Ovary (tissue), 9 donors: ENCODE data around the gene NUDCD2. TPM values are rescaled to one million over a fixed set of nuclear protein-coding genes. Genes with fewer than 3 reads are reported as not detected.

Source experiments
- DNase-seq, 5 donors: peaks; one replicate each; pipeline ENCODE4 v3.0.0-alpha.2; 2019 to 2020
- H3K27ac ChIP-seq, 2 donors: fragments of 200-600 bp; one replicate each; pipeline versions ENCODE4 v1.5.1 to v1.8.0; 2019 to 2022
- H3K27me3 ChIP-seq: fragments of 200-600 bp; one replicate; pipeline ENCODE4 v1.8.0; 2022
- H3K36me3 ChIP-seq: fragments of 200-600 bp; sonication (generic); one replicate; pipeline ENCODE4 v1.5.1; 2019
- H3K4me1 ChIP-seq: one replicate; pipeline ENCODE4 v1.8.1; 2013; ENCODE audit warnings: mild to moderate bottlenecking, moderate library complexity; ENCODE audit not compliant: insufficient read depth
- H3K4me3 ChIP-seq: fragments of 200-600 bp; sonication (generic); one replicate; pipeline ENCODE4 v1.5.1; 2017
- H3K9me3 ChIP-seq, 2 donors: fragments of 200-600 bp in 1 of 2; sonication (generic) in 1 of 2; one replicate each; pipeline versions ENCODE4 v1.5.1 to v1.8.1; 2013 to 2019; ENCODE audit warnings: mild to moderate bottlenecking in 1 of 2, moderate library complexity in 1 of 2
- EP300 ChIP-seq: sonication (generic); formaldehyde crosslinking; IDR thresholded peaks from one replicate; pipeline ENCODE4 v1.6.1; 2017; ENCODE audit warnings: antibody characterized with exemption
- POLR2A ChIP-seq: fragments of 450-650 bp; IDR thresholded peaks from one replicate; pipeline ENCODE4 v1.6.1; 2017; ENCODE audit warnings: antibody characterized with exemption, mild to moderate bottlenecking, moderate library complexity
- WGBS, 3 donors: extraction: QIAGEN DNeasy Blood & Tissue Kit in 1 of 3; methylation state at CpG; one replicate each; pipeline versions ENCODE4 v1.1.5 to v1.1.7; 2013 to 2017; 5-methylcytosine and 5-hydroxymethylcytosine counted together
- intact Hi-C, 4 donors: fragments of 100-400 bp; cut with DNase I; formaldehyde crosslinking; loops; one replicate each; pipeline versions ENCODE4 v1.11.0 to v1.15.1; 2022 to 2023
- polyA plus RNA-seq, 2 donors: library from polyadenylated mRNA; stranded (reverse); fragments of 200-250 nt in 1 of 2; fragments of 350-450 nt in 1 of 2; fragmentation: Illumina TruSeq in 1 of 2; extraction: RNeasy Lipid Tissue Mini Kit (QIAGEN cat#74804) in 1 of 2; gene quantifications; one replicate each; pipeline ENCODE4 v1.2.3, GENCODE V29; 2013 to 2014
- total RNA-seq, 7 donors: library from RNA; depleted of rRNA in 2 of 7; stranded (reverse); fragments of >200 nt in 2 of 7; fragmentation: NEBNext Ultra II Directional in 3 of 7; extraction: Animal tissue kit (Norgen Biotek cat#: 25700) in 3 of 7; gene quantifications; one replicate each; pipeline versions ENCODE4 v1.1.0 to v1.2.4, GENCODE V29; 2016 to 2023
- TF ChIP-seq, protein P1 (sequence below), 3 donors: fragments of 450-650 bp in 2 of 3; fragments of 200-600 bp in 1 of 3; IDR thresholded peaks; one replicate each; pipeline versions ENCODE4 v1.5.1 to v1.8.0; 2016 to 2022; ENCODE audit warnings: antibody characterized with exemption in 3 of 3, mild to moderate bottlenecking in 1 of 3
- donor health status: DM: no; HTN: no; CAD: no; lungs with moderate emphysema.
- donor health status: DM: no; HTN: no; CAD: no.
- donor health status: Bipolar disorder and iron deficiency.
- donor health status: DM: yes; HTN: yes; CAD: no.
- donor health status: DM: no; HTN: no; CAD: no.
- donor health status: DM: yes; HTN: yes; CAD: no.

NUDCD2 gene
- total and polyA plus RNA-seq, 9 donors = 6.8 to 26.0 (median 16.3) TPM

DNA sequence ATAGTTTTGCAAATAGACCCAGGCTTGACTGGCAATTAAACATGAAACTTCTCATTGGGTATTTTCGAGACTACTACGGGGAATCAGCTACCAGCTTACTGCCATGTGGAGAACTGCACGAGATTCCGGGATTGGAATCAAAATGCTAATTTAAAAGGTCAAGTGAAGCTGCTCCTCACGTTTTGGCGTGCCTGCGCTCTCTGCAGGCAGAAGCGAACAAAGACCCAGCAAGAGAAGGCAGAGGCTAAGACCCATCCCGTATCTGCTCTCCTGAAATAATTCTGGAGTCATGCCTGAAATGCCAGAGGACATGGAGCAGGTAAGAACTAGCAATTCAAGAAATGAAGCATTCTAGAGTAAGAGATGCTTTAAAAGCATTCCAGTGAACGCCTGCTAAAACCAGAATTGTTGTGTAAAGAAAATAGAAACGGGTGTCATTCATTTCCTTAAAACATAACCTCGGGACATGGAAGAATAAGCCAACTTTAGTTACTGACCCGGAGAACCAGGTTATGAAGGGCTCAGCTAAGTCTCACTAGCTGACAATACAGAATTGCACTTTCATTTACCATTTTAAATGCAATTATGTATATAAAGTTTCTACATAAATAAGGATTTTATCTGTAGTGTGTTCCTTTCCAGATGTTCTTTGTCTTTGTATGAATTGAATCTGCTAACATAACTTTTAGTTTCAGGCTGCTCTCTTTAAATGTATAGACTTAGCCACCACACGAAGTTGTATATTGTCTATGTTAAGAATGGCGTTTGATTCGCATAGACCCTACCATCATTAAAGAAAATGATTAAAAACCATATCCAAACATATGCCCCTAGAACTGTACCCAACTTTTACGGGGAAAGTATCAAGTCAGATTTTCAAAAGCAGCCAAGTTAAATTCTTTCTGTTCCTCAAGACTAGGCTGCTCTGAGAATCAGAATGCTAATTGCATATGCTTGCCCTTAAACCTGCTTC, 43.5 kb upstream of the NUDCD2 start:
- Histone ChIP-seq H3K4me3 (peak overlapping the region; percentile 85), H3K27me3 (no peaks in the 10 kb centered on the region), H3K9me3 (no peaks in the 10 kb centered on the region), H3K36me3 (no peaks in the 10 kb centered on the region), H3K27ac (peak overlapping the region; percentile 63 to 98), H3K4me1 (peaks cover 5% of the 10 kb centered on the region)
- WGBS, 3 donors = 0 to 2% (median 2%) methylated on average over 17 of the region's 17 CpGs
- intact Hi-C loops = loop anchor here in 2 of 4 donors (5.0 to 10.0 kb wide), 2 partner anchors 41 to 69 kb away; partner anchors contain the start of genes CCNG1 (in 1 of the 2), HMMR (in 1 of the 2) and NUDCD2 (in 1 of the 2)
- peak; percentile 36 to 57 (median 44) for DNase-seq
- TF ChIP-seq EP300 (no peak), POLR2A (no peak)
- TF ChIP-seq, protein P1, sequence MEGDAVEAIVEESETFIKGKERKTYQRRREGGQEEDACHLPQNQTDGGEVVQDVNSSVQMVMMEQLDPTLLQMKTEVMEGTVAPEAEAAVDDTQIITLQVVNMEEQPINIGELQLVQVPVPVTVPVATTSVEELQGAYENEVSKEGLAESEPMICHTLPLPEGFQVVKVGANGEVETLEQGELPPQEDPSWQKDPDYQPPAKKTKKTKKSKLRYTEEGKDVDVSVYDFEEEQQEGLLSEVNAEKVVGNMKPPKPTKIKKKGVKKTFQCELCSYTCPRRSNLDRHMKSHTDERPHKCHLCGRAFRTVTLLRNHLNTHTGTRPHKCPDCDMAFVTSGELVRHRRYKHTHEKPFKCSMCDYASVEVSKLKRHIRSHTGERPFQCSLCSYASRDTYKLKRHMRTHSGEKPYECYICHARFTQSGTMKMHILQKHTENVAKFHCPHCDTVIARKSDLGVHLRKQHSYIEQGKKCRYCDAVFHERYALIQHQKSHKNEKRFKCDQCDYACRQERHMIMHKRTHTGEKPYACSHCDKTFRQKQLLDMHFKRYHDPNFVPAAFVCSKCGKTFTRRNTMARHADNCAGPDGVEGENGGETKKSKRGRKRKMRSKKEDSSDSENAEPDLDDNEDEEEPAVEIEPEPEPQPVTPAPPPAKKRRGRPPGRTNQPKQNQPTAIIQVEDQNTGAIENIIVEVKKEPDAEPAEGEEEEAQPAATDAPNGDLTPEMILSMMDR (IDR thresholded peaks at IDR 0.05) = no peak

DNA sequence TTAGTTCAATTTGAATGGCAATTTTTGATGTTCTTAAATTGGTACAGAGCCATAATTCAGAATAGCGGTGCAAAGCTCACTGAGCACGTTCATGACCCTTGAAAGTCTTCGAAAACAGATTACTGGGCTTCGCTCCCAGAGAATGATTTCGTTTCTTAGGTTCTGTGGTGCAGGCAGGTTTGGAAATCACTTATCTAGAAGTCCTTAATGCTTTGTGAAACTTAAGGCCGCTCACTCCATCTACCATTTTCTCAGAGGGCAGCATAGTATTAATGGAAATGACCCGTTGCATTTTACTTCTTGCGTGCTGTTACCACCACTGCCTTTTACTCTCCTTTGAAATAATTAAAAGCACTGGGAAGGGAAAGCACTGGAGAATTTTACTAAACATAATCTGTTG, 42.6 kb upstream of the NUDCD2 start:
- Histone ChIP-seq H3K4me3 (peak overlapping the region; percentile 85), H3K9me3 (no peaks in the 10 kb centered on the region), H3K27ac (peak overlapping the region in 1 of 2 donors; percentile 98), H3K4me1 (peaks cover 2% of the 10 kb centered on the region), H3K36me3 (no peaks in the 10 kb centered on the region), H3K27me3 (no peaks in the 10 kb centered on the region)
- intact Hi-C loops = loop anchor here in 2 of 4 donors (5.0 to 10.0 kb wide), 2 partner anchors 40 to 68 kb away; partner anchors contain the start of genes CCNG1 (in 1 of the 2), HMMR (in 1 of the 2) and NUDCD2 (in 1 of the 2)
- DNase-seq = no peak
- TF ChIP-seq, protein P1 (IDR thresholded peaks at IDR 0.05) = no peak
- no peak for TF ChIP-seq EP300
- no peak for TF ChIP-seq POLR2A
- 9 to 10% (median 10%) methylated on average over 8 of the region's 8 CpGs for WGBS, 3 donors

DNA sequence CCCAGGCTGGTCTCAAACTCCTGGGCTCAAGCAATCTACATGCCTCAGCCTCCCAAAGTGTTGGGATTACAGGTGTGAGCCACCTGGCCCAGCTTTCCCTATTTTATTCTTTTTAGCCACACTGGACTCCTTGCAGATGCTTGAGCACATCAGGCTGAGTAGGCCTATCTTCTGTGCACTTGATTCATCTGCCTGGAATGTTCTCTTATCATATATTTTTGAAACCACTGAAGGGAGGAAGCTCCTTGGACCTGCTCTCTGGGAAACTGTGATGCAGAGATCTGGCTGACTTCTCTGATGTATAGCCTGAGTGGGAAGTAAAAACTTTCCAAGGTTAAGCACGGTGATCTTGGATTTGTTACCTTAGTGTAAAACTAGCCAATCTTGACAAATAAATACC, 39.0 kb upstream of the NUDCD2 start:
- no peak overlapping the region for H3K4me3 ChIP-seq
- no peak overlapping the region for H3K27ac ChIP-seq
- no peaks in the 10 kb centered on the region for H3K27me3 ChIP-seq
- 30 to 39% (median 34%) methylated on average over 1 of the region's 1 CpG for WGBS, 3 donors
- TF ChIP-seq POLR2A (no peak), EP300 (no peak)
- TF ChIP-seq, protein P1 (IDR thresholded peaks at IDR 0.05) = no peak
- no peaks in the 10 kb centered on the region for H3K9me3 ChIP-seq
- intact Hi-C loops = no loop called here
- DNase-seq = no peak
- H3K36me3 ChIP-seq = no peaks in the 10 kb centered on the region
- H3K4me1 ChIP-seq = peaks cover 2% of the 10 kb centered on the region

DNA sequence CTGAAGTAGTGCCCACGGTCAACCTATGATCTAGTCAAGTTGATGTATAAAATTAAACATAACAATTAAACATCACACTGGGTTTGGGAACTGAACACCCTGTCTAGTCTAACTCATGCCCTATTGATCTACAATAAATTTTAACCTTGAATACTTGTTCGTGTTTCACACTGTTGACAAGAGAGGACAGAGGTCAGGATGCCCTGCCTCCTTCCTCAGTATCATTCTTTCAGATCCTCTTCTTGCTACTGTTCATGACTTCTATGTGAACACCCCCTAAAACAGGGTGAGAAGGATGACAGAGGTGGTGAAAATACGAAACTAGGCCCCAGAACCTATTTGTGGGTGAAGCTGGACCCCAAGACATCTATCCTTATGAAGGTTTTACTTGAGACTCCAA, 37.4 kb upstream of the NUDCD2 start:
- TF ChIP-seq POLR2A (no peak), EP300 (no peak)
- TF ChIP-seq, protein P1 (IDR thresholded peaks at IDR 0.05) = no peak
- DNase-seq = no peak
- intact Hi-C loops = no loop called here
- H3K4me3 ChIP-seq = no peak overlapping the region
- H3K36me3 ChIP-seq = no peaks in the 10 kb centered on the region
- no peak overlapping the region for H3K27ac ChIP-seq
- no peaks in the 10 kb centered on the region for H3K27me3 ChIP-seq
- no peaks in the 10 kb centered on the region for H3K4me1 ChIP-seq
- whole genome bisulfite sequencing, 3 donors = 85 to 90% (median 87%) methylated on average over 3 of the region's 3 CpGs
- no peaks in the 10 kb centered on the region for H3K9me3 ChIP-seq
